Right forelimb (tissue), 1 donor: ENCODE measurements around the gene ANO3.
"Not testable (repeated sequence)": the region's sequence is repeated elsewhere in the genome, so short reads cannot be mapped to it uniquely, and the experiment has no call there.

Experiments
- DNase-seq: peaks from one replicate; pipeline ENCODE4 v3.0.0-alpha.2; 2018

The ANO3 gene

DNA sequence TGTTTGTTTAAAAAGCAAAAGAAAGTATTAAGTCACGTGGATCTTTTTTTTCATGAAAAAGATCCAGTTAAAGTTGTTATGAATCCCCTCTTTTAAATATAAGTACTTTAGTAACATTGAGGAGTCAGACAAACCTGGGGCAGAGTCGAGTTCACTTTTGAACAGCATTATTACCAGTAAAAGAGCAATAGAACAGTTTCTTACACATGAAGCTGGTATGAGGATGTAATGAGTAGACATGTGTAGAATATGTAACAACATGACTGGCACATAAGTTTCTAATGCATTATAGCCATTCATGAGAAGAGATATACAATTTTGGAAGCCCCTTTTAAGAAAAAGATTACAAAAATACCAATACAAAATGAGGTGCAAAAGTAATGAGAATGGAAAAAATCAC, 247.8 kb downstream of the ANO3 start:
- no peak for DNase-seq

- no peak for DNase-seq
Observed at GRCh38 chr11:26580929-26581328, 249.0 kb downstream of the ANO3 start.

GRCh38 chr11:26583550-26583949, 251.6 kb downstream of the ANO3 start:
- DNase-seq: no peak

DNA sequence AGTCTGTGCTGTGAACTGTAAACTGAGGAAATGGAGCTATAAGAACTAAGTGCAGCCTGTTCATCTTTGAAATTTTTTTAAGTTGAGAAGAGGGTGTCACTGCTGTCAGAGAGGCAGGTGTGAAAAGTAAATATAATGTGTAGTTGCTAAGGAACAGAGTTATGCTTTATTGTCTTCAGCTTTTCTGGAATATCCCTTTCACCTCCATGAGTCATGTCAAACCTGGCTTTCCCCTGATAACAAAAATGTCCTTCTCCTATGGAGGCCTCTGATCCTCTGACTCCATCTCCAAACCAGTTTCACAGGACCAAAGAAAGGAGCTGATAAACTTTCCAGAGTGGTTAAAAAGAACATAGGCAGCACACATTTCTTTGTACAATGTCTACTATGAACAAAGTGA, 252.9 kb downstream of the ANO3 start:
- no peak for DNase-seq

DNA sequence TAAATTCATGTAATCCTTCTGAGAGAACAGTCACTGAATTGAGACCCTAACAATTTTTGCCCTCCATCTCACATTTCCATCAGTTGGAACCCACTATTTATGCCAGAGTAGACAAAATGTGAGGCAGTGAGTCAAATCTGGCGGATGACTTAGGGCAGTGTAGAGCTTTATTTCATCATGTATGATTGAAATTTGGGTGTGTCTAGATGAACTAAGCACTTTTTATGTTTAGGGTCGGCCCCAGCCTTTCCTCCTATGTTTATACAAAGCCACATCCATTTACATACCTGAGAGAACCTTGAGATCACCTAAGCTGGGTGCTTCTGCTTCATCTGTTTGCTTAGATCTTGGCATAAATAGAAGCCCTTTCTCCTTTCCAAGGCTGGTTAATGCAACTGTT, 255.1 kb downstream of the ANO3 start:
- DNase-seq: no peak

- no peak for DNase-seq
Observed at GRCh38 chr11:26593691-26594090, 261.8 kb downstream of the ANO3 start.

DNA sequence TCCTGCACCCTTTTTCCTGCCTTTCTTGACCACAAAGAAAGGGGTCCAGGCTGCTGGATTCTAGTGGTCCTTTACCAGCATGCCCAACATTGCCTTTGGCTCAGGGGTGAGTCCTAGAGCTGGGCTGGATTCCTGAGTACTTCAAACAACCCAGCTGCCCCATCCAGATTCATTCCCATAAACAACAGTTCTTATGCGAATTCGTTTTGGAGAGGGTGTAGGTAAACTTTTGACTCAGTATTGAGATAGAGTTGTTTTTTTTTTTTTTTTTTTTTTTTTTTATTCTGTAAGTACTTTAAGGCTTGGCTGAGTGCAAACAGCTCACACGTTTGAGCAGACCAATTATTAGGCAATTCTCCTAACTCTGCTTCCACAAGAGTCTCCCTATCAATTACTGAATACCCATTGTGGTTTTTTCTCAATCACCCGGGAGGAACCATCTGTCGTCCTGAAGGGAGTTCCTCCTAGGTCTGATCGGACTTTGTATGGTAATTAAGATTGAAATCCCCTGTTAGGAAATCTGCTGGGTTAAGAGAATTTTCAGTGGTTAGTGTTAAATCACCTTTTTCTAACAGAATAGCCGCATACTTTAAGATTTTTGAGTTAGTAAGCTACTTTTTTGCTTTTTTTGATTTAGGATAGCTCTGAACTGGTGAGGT, 263.4 kb downstream of the ANO3 start:
- DNase-seq: not testable (repeated sequence)

- not testable (repeated sequence) for DNase-seq
Observed at GRCh38 chr11:26597049-26597689, 265.2 kb downstream of the ANO3 start.

DNA sequence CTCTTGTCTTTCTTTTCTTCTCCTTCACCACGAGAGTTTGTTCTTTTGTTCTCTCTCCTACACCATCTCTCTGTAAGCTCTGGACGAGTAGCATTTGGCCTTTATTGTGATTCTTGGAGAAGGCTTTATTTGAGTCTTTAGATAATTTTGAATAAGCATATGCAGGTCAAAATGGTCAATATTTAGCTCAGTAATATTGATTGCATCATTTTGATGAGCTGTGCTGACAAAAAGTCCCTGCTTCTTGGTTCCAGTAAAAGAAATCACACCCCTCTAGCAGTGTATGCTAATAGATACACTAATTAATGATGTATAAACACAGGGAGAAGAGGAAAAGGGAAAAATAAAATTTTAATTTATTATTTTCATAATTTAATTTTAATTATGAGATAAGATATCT, 266.0 kb downstream of the ANO3 start:
- DNase-seq: no peak

GRCh38 chr11:26599425-26599824, 267.5 kb downstream of the ANO3 start:
- no peak for DNase-seq

DNA sequence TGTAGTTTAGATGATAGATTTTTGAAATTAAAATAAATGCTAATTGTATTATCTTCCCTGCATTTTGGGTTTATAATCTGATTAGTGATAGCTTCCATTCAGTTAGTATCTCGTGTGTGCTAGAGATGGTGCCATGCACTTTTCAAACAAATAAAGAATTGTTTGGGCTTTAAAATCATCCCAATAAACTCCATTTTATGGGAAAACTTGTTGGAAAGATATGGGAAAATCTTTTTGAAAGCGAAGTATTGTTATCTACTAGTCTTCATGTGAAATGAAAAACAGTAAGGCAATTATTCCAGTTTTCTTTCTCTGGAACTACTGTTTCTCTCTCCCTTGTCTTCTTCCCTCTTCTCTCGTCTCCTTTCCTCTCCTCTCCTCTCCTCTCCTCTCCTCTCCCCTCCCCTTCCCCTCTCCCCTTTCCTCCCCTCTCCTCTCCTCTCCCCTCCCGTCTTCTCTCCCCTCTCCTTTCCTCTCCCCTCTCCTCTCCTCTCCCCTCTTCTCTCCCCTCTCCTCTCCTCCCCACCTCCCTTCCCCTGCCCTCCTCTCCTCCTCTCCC, 268.0 kb downstream of the ANO3 start:
- no peak for DNase-seq

DNA sequence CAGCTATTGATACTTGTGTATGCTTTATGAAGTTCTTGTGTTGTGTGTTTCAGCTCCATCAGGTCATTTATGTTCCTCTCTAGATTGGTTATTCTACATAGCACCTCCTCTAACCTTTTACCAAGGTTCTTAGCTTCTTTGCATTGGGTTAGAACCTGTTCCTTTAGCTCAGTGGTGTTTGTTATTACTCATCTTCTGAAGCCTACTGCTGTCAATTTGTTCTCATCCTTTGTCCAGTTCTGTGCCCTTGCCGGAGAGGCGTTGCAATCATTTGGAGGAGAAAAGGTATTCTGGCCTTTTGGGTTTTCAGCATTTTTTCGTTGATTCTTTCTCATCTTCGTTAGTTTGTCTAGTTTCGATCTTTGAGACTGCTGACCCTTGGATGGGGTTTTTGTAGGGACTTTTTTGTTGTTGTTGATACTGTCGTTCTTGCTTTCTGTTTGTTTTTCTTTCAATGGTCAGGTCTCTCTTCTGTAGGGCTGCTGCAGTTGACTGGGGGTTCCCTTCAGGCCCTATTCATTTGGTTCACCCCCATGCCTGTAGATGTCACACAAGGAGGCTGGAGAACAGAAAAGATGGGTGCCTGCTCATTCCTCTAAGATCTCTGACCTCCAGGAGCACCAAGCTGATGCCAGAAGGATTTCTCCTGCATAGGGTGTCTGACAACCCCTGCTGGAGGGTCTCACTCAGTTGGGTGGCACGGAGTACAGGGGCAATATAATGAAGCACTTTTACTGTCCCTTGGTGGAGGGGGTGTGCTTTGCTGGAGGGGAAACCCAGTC, 276.0 kb downstream of the ANO3 start:
- no peak for DNase-seq

DNA sequence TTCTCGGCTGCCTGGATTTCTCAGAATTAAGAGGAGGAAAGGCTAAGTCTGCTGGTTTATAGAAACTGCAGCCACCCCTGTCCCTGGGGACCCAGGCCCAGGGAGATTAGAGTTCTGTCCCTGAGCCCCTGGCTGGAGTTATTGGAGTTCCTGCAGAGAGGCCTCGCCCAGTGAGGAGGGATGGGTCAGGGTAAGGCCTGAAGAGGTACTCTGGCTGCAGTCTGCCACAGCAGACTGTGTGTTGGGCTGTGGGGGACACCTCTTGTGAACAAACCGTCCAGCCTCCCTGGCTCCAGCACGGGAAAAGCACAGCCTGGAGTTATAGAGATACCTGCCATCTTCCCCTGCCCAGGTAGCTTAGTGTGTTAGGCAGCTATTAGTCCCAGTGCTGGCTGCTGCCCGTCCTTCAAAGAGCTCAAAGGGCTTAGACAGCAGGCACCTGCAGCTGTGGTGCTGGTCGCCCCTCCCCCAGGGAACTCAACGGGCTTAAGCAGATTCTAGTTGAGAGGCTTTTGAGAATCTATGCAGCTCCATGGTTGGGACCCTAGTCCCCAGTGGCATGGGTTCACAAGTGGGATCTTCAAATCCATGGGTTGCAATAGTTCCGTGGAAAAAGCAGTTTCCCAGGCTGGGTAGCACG, 276.7 kb downstream of the ANO3 start:
- no peak for DNase-seq

- no peak for DNase-seq
Observed at GRCh38 chr11:26613759-26614158, 281.8 kb downstream of the ANO3 start.

DNA sequence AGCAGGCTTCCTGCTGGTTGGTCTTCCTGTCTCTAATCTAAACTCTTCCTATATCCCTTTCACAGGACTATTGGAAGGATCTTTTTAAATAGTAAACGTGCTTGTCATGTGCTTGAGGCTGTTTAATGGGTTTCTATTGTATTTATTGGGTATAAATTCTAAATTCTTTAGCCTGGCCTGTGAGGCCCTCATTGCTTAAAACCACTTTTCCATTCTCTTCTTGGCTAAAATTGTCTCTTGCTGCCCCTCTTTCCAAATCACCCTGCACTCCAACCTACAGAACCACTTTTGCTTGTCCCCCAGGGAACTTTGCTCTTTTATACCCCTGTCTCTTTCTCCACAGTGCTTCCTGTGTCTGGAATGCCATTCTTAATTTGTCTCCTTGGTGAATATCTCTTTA, 286.5 kb downstream of the ANO3 start:
- DNase-seq: no peak

DNA sequence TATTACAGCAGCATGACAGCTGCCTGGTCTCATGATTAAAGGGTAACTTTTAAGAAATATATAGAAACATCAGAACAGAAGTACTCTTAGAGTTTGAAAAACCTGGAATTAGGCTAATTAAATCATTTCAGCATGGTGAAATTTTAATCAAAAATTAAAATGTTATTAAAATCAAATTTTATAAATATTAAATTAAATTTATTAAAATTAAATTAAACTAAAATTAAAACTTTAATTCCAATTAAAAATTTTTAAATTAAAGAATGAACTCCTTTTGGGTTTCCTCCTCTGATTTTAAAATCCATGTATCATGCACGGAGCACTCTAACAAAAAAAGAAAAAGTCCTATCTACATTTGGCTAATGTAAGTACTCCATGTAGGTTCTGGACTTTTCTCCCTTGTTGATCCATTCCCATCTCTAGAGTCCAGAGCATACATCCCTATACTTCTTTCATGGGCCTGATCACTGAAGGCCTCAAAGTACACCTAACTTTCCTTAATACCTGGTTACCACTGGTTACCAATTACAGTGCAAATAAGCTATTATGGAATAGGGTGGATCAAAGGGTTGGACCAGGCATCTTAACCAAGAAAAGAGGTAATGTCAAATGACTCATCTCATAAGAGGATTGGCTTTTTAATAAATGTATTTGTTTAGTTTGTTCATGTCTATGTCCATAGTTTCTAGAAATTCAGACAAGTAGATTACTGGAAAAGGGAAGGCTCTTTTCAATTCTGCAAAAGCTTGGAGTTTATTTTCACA, 288.5 kb downstream of the ANO3 start:
- DNase-seq: no peak

DNA sequence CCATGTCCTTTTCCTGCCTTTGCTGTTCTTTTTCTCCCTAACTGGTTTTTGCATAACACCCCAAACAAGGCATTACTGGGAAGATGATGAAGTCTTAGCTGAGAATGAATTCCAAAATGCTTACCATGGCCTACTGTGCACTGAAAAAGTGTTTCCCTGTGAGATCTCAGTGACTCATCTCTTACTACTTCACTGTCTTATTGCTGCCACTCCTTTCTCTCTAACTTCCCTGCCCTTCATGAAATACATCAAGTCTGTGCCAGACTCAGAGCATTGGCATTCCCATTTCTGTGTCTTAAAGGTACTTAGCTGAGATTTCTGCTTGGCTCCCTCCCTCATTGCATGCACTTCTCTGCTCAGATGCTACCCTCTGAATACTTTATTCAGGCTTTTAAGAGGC, 289.2 kb downstream of the ANO3 start:
- no peak for DNase-seq

GRCh38 chr11:26622181-26622580, 290.3 kb downstream of the ANO3 start:
- DNase-seq: no peak

- no peak for DNase-seq
Observed at GRCh38 chr11:26623076-26623659, 291.2 kb downstream of the ANO3 start.

DNA sequence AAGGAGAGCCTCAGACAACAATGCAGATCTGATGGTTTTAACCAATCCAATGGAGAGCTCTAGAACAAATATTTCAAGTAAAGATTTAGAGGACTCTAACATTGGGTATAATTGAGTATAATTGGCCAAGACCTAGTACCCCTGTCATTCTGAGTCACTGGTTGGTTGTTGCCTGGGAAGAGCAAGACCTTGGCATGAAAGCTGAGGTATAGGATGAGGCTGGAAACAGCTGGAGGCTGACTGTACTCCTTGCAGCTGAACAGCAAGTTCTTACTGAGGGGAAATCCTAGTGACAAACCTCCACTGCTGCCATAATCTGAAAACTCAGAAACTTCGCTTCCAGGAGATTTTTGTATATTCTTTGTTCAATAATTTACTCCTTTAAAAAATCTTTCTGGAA, 294.4 kb downstream of the ANO3 start:
- no peak for DNase-seq

GRCh38 chr11:26632691-26633159, 300.8 kb downstream of the ANO3 start:
- DNase-seq: no peak

GRCh38 chr11:26643314-26643713, 311.4 kb downstream of the ANO3 start:
- DNase-seq: not testable (repeated sequence)
